HCT116 (cell line): ENCODE data around the gene ADAMTSL2. TPM values are rescaled to one million over a fixed set of nuclear protein-coding genes. Genes with fewer than 3 reads are reported as not detected.

Source experiments
- ATAC-seq: fragments of 200-7000 bp; cut with Tn5 transposase; 2 replicates; pipeline ENCODE4 v1.9.1; 2020; ENCODE audit warnings: mild to moderate bottlenecking, moderate library complexity
- BruUV-seq: library from RNA; stranded (reverse); fragments of 400-500 nt; replicated peaks from 2 replicates; lab custom pipeline; 2021; lab: Mats Ljungman, UMichigan
- CTCF ChIA-PET: fragments of 300-600 bp; sonication (Branson Sonifier 250); formaldehyde crosslinking; loops from one replicate; lab custom pipeline; 2021; ENCODE audit warnings: antibody characterized with exemption; lab: Charles Lee
- POLR2A ChIA-PET: fragments of 300-600, 350-600 bp; sonication (Branson Sonifier 250); formaldehyde crosslinking; loops from one replicate; lab custom pipeline; 2021; ENCODE audit warnings: antibody characterized with exemption; lab: Charles Lee
- RAD21 ChIA-PET, 2 experiments: fragments of 300-600 bp; sonication (Branson Sonifier 250); formaldehyde crosslinking; loops; one replicate each; lab custom pipeline; 2023; ENCODE audit warnings: low total read pairs in 2 of 2; ENCODE audit not compliant: uncharacterized antibody in 2 of 2, unreplicated experiment in 2 of 2, low non-redundant PET in 1 of 2; lab: Charles Lee
- DNase-seq: peaks from one replicate; pipeline ENCODE4 v3.0.0-alpha.2; 2010; ENCODE audit warnings: low read depth, low spot score
- H2AFZ ChIP-seq: fragments of 200-600 bp; shearing (Covaris generic), sonication (generic); 2 replicates; pipeline ENCODE4 v1.6.1; 2017; ENCODE audit warnings: low read depth, mixed run types, mixed read lengths, antibody characterized with exemption, low read length; ENCODE audit not compliant: poor library complexity, severe bottlenecking
- H3K27ac ChIP-seq: 2 replicates; pipeline ENCODE4 v1.5.1; 2012; ENCODE audit warnings: low read depth, low read length
- H3K27me3 ChIP-seq: fragments of 200-600 bp; sonication (generic); 2 replicates; pipeline ENCODE4 v1.6.1; 2016; ENCODE audit warnings: mixed run types, low read length, mixed read lengths; ENCODE audit not compliant: insufficient read depth
- H3K36me3 ChIP-seq, 2 experiments: fragments of 200-500 bp in 1 of 2; fragments of 200-600 bp in 1 of 2; sonication (Bioruptor generic) in 1 of 2; sonication (generic) in 1 of 2; 2 replicates each; pipeline versions ENCODE4 v1.5.1 to v1.6.1; 2014 to 2016; ENCODE audit warnings: low read length in 2 of 2, inconsistent platforms in 1 of 2, mixed read lengths in 1 of 2, mixed run types in 1 of 2; ENCODE audit not compliant: insufficient read depth in 2 of 2, control insufficient read depth in 1 of 2
- H3K4me1 ChIP-seq, 2 experiments: fragments of 200-600 bp in 1 of 2; sonication (generic) in 1 of 2; 2 replicates each; pipeline versions ENCODE4 v1.5.1 to v1.6.1; 2012 to 2017; ENCODE audit warnings: low read length in 2 of 2, inconsistent platforms in 1 of 2, mild to moderate bottlenecking in 1 of 2, mixed read lengths in 1 of 2, mixed run types in 1 of 2, moderate library complexity in 1 of 2; ENCODE audit not compliant: insufficient read depth in 2 of 2, control insufficient read depth in 1 of 2
- H3K4me2 ChIP-seq: fragments of 200-600 bp; sonication (generic); 2 replicates; pipeline ENCODE4 v1.6.1; 2017; ENCODE audit warnings: mixed run types, low read length, mixed read lengths
- H3K4me3 ChIP-seq, 2 experiments: fragments of 200-600 bp in 1 of 2; sonication (generic) in 1 of 2; replicated peaks in 1 of 2; 2 replicates each; pipeline ENCODE4 v1.5.1; 2011 to 2016; ENCODE audit warnings: low read length in 2 of 2, control low read depth in 1 of 2, low read depth in 1 of 2, mild to moderate bottlenecking in 1 of 2, mixed read lengths in 1 of 2, mixed run types in 1 of 2
- H3K79me2 ChIP-seq: fragments of 200-600 bp; sonication (generic); 2 replicates; pipeline ENCODE4 v1.6.1; 2017; ENCODE audit warnings: mild to moderate bottlenecking, mixed run types, low read length, moderate library complexity, mixed read lengths; ENCODE audit not compliant: insufficient read depth
- H3K9ac ChIP-seq: fragments of 200-600 bp; sonication (generic); 2 replicates; pipeline ENCODE4 v1.6.1; 2016; ENCODE audit warnings: low read length, mixed read lengths
- H3K9me2 ChIP-seq: fragments of 200-600 bp; sonication (generic), shearing (Covaris generic); 2 replicates; pipeline ENCODE4 v1.6.1; 2017; ENCODE audit warnings: mixed run types, mild to moderate bottlenecking, moderate library complexity; ENCODE audit not compliant: insufficient read depth
- H3K9me3 ChIP-seq, 2 experiments: fragments of 200-500 bp in 1 of 2; fragments of 200-600 bp in 1 of 2; sonication (Bioruptor generic) in 1 of 2; sonication (generic) in 1 of 2; 2 replicates each; pipeline ENCODE4 v1.6.1; 2014 to 2017; ENCODE audit warnings: low read length in 2 of 2, mixed read lengths in 2 of 2, inconsistent platforms in 1 of 2, low read depth in 1 of 2, mild to moderate bottlenecking in 1 of 2, mixed run types in 1 of 2, moderate library complexity in 1 of 2; ENCODE audit not compliant: control insufficient read depth in 1 of 2, insufficient read depth in 1 of 2
- H4K20me1 ChIP-seq: fragments of 200-600 bp; sonication (generic), shearing (Covaris generic); 2 replicates; pipeline ENCODE4 v1.6.1; 2017; ENCODE audit warnings: mixed run types, mild to moderate bottlenecking, moderate library complexity; ENCODE audit not compliant: insufficient read depth
- EZH2phosphoT487 ChIP-seq: fragments of 200-600 bp; IDR thresholded peaks from 2 replicates; pipeline ENCODE4 v1.6.1; 2018; ENCODE audit warnings: antibody characterized with exemption, borderline replicate concordance
- POLR2AphosphoS5 ChIP-seq: IDR thresholded peaks from 2 replicates; pipeline ENCODE4 v1.6.1; 2011; ENCODE audit warnings: mild to moderate bottlenecking, low read depth, low read length, moderate library complexity
- RAD21 ChIP-seq: IDR thresholded peaks from 2 replicates; pipeline ENCODE4 v1.6.1; 2012; ENCODE audit warnings: low read depth, mild to moderate bottlenecking
- TCF7L2 ChIP-seq: IDR thresholded peaks from 2 replicates; pipeline ENCODE4 v1.7.0; 2011; ENCODE audit warnings: borderline replicate concordance, inconsistent platforms; ENCODE audit not compliant: insufficient read depth, insufficient read length; ENCODE audit errors: extremely low read depth
- intact Hi-C: fragments of 100-400 bp; cut with micrococcal nuclease; formaldehyde crosslinking; loops from 2 replicates; pipeline ENCODE4 v1.10.0; 2022
- total RNA-seq: library from RNA; stranded (reverse); gene quantifications from one replicate; pipeline ENCODE4 v1.2.1, GENCODE V29; 2021; ENCODE audit not compliant: unreplicated experiment
- TF ChIP-seq, protein P1 (sequence below): IDR thresholded peaks from 2 replicates; pipeline ENCODE4 v1.6.1; 2011; ENCODE audit warnings: mild to moderate bottlenecking, low read length, moderate library complexity; ENCODE audit not compliant: insufficient replicate concordance; ENCODE audit errors: extremely low read depth
- TF ChIP-seq, protein P2 (sequence below): IDR thresholded peaks from 2 replicates; pipeline ENCODE4 v1.6.1; 2012; ENCODE audit warnings: low read depth
- TF ChIP-seq, protein P3 (sequence below): IDR thresholded peaks from 2 replicates; pipeline ENCODE4 v1.6.1; 2012
- TF ChIP-seq, protein P4 (sequence below): IDR thresholded peaks from 2 replicates; pipeline ENCODE4 v1.6.1; 2012

Gene ADAMTSL2
- total RNA-seq, 1 experiment from 2014 or later, result not detected

DNA sequence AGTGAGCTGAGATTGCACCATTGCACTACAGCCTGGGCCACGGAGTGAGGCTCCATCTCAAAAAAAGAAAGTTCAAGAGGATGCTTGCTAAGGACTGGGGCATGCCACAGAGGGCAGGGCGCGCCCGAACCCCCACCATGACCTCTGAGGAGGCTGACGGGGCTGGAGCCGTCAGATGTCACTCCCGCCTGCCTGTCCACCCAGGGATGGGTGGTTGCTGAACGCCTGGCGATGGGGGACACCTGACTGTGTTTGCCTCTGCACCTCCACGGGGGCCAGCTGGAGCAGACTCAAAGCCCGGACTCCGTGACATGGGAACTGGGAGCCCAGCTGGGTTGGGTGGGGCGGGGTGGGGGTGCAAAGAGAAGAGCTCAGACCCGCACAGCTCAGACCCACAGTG lies 31.9 kb downstream of the ADAMTSL2 start:
- H3K27ac ChIP-seq, result no peak overlapping the region
- DNase-seq, result no peak
- no peaks in the 10 kb centered on the region for H3K9me3 ChIP-seq
- H3K4me3 ChIP-seq, result no peak overlapping the region
- H3K4me1 ChIP-seq, result peaks cover 8% of the 10 kb centered on the region in 2 experiments
- TF ChIP-seq EZH2phosphoT487, result no peak
- no peak for TF ChIP-seq TCF7L2
- TF ChIP-seq POLR2AphosphoS5, result no peak
- TF ChIP-seq, protein P1, sequence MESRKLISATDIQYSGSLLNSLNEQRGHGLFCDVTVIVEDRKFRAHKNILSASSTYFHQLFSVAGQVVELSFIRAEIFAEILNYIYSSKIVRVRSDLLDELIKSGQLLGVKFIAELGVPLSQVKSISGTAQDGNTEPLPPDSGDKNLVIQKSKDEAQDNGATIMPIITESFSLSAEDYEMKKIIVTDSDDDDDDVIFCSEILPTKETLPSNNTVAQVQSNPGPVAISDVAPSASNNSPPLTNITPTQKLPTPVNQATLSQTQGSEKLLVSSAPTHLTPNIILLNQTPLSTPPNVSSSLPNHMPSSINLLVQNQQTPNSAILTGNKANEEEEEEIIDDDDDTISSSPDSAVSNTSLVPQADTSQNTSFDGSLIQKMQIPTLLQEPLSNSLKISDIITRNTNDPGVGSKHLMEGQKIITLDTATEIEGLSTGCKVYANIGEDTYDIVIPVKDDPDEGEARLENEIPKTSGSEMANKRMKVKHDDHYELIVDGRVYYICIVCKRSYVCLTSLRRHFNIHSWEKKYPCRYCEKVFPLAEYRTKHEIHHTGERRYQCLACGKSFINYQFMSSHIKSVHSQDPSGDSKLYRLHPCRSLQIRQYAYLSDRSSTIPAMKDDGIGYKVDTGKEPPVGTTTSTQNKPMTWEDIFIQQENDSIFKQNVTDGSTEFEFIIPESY, result no peak
- H3K27me3 ChIP-seq, result peaks cover 6% of the 10 kb centered on the region; the same call in 1 of the 2 replicates
- no TSS peak for BruUV-seq
- ChIA-PET CTCF (no interaction called here), POLR2A (interaction anchor here (0.7 kb wide), 1 partner anchor 216 kb away, joined by 3 read pairs; no protein-coding TSS in a partner anchor), RAD21 (no interaction called here)
- H3K4me2 ChIP-seq, result no peak overlapping the region
- H3K9me2 ChIP-seq, result no peaks in the 10 kb centered on the region
- H3K9ac ChIP-seq, result no peak overlapping the region
- H3K79me2 ChIP-seq, result no peaks in the 10 kb centered on the region
- H4K20me1 ChIP-seq, result no peaks in the 10 kb centered on the region
- ATAC-seq, result no peak
- H2AFZ ChIP-seq, result no peak overlapping the region
- intact Hi-C loops, result no loop called here
- H3K36me3 ChIP-seq, result no peaks in the 10 kb centered on the region

DNA sequence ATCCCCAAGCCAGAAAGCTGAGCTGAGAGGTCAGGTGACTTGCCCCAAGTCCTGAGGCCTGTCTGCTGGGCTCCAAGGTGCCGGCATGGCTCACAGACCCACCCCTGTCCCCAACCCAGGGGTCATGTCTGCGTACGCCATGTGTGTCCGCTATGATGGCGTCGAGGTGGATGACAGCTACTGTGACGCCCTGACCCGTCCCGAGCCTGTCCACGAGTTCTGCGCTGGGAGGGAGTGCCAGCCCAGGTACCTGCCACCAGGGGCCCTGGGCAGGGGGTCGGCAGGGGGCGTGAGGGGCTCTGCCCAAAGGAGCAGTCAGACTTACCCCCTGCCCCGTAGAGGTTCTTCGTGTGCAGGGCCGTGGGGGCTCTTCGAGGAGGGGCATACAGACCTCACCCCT lies 32.3 kb downstream of the ADAMTSL2 start:
- no peak overlapping the region for H3K9ac ChIP-seq
- H2AFZ ChIP-seq, result no peak overlapping the region
- no TSS peak for BruUV-seq
- TF ChIP-seq, protein P2, sequence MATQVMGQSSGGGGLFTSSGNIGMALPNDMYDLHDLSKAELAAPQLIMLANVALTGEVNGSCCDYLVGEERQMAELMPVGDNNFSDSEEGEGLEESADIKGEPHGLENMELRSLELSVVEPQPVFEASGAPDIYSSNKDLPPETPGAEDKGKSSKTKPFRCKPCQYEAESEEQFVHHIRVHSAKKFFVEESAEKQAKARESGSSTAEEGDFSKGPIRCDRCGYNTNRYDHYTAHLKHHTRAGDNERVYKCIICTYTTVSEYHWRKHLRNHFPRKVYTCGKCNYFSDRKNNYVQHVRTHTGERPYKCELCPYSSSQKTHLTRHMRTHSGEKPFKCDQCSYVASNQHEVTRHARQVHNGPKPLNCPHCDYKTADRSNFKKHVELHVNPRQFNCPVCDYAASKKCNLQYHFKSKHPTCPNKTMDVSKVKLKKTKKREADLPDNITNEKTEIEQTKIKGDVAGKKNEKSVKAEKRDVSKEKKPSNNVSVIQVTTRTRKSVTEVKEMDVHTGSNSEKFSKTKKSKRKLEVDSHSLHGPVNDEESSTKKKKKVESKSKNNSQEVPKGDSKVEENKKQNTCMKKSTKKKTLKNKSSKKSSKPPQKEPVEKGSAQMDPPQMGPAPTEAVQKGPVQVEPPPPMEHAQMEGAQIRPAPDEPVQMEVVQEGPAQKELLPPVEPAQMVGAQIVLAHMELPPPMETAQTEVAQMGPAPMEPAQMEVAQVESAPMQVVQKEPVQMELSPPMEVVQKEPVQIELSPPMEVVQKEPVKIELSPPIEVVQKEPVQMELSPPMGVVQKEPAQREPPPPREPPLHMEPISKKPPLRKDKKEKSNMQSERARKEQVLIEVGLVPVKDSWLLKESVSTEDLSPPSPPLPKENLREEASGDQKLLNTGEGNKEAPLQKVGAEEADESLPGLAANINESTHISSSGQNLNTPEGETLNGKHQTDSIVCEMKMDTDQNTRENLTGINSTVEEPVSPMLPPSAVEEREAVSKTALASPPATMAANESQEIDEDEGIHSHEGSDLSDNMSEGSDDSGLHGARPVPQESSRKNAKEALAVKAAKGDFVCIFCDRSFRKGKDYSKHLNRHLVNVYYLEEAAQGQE, result no peak
- no peak for TF ChIP-seq RAD21
- TF ChIP-seq, protein P1, result no peak
- TF ChIP-seq, protein P3, sequence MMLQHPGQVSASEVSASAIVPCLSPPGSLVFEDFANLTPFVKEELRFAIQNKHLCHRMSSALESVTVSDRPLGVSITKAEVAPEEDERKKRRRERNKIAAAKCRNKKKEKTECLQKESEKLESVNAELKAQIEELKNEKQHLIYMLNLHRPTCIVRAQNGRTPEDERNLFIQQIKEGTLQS, result no peak
- TF ChIP-seq, protein P4, sequence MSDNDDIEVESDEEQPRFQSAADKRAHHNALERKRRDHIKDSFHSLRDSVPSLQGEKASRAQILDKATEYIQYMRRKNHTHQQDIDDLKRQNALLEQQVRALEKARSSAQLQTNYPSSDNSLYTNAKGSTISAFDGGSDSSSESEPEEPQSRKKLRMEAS, result no peak
- H3K36me3 ChIP-seq, result no peaks in the 10 kb centered on the region
- intact Hi-C loops, result no loop called here
- ATAC-seq, result no peak
- RAD21 ChIA-PET, result no interaction called here
- DNase-seq, result no peak
- no peaks in the 10 kb centered on the region for H3K79me2 ChIP-seq
- no peaks in the 10 kb centered on the region for H4K20me1 ChIP-seq
- CTCF ChIA-PET, result no interaction called here
- no peak overlapping the region for H3K4me2 ChIP-seq
- POLR2A ChIA-PET, result interaction anchor here (0.7 kb wide), 1 partner anchor 216 kb away, joined by 3 read pairs; no protein-coding TSS in a partner anchor
- no peak overlapping the region for H3K4me3 ChIP-seq
- H3K27me3 ChIP-seq, result peaks cover 6% of the 10 kb centered on the region; the same call in 1 of the 2 replicates
- no peak overlapping the region for H3K27ac ChIP-seq
- H3K4me1 ChIP-seq, result peaks cover 8% of the 10 kb centered on the region in 2 experiments
- no peaks in the 10 kb centered on the region for H3K9me2 ChIP-seq
- H3K9me3 ChIP-seq, result no peaks in the 10 kb centered on the region
